Measurements from ENCODE around the gene CSF3R.
"Not testable (repeated sequence)": the region's sequence is repeated elsewhere in the genome, so short reads cannot be mapped to it uniquely, and the experiment has no call there.

Gene CSF3R

GRCh38 chr1:36512842-36513241 lies 30.1 kb upstream of the CSF3R start:
- ATAC-seq, result no peak

- ATAC-seq, result no peak
These were observed 29.4 kb upstream of the CSF3R start for GRCh38 chr1:36511804-36512798.

- ATAC-seq, result not testable (repeated sequence)
These were observed 28.5 kb upstream of the CSF3R start for GRCh38 chr1:36511220-36511619.

GRCh38 chr1:36510418-36510817 lies 27.7 kb upstream of the CSF3R start:
- ATAC-seq, result no peak

GRCh38 chr1:36508257-36508656 lies 25.5 kb upstream of the CSF3R start:
- no peak for ATAC-seq

GRCh38 chr1:36506276-36506920 lies 23.7 kb upstream of the CSF3R start:
- ATAC-seq, result no peak

GRCh38 chr1:36503733-36504132 lies 21.0 kb upstream of the CSF3R start:
- no peak for ATAC-seq

- ATAC-seq, result no peak
These were observed 20.4 kb upstream of the CSF3R start for GRCh38 chr1:36503159-36503558.

GRCh38 chr1:36502616-36503015 lies 19.9 kb upstream of the CSF3R start:
- ATAC-seq, result no peak

- ATAC-seq, result not testable (repeated sequence)
These were observed 19.2 kb upstream of the CSF3R start for GRCh38 chr1:36501911-36502310.

- no peak for ATAC-seq
These were observed 14.5 kb upstream of the CSF3R start for GRCh38 chr1:36497207-36497606.

- ATAC-seq, result no peak
These were observed 12.3 kb upstream of the CSF3R start for GRCh38 chr1:36494971-36495370.

GRCh38 chr1:36493524-36493923 lies 10.8 kb upstream of the CSF3R start:
- ATAC-seq, result no peak

- ATAC-seq, result no peak
These were observed 9.8 kb upstream of the CSF3R start for GRCh38 chr1:36492491-36492890.

- not testable (repeated sequence) for ATAC-seq
These were observed 6.7 kb upstream of the CSF3R start for GRCh38 chr1:36489258-36490051.

- ATAC-seq, result no peak
These were observed 5.2 kb upstream of the CSF3R start for GRCh38 chr1:36487906-36488305.

- ATAC-seq, result not testable (repeated sequence)
These were observed 4.6 kb upstream of the CSF3R start for GRCh38 chr1:36487336-36487725.

GRCh38 chr1:36486439-36487335 lies 4.0 kb upstream of the CSF3R start:
- no peak for ATAC-seq

- no peak for ATAC-seq
These were observed 3.4 kb upstream of the CSF3R start for GRCh38 chr1:36486093-36486438.

GRCh38 chr1:36484099-36484498 lies 1.4 kb upstream of the CSF3R start:
- ATAC-seq, result no peak

GRCh38 chr1:36481771-36482723 lies 666 bp downstream of the CSF3R start:
- ATAC-seq, result no peak
